ENCODE results near the gene GABRB3.

DNA sequence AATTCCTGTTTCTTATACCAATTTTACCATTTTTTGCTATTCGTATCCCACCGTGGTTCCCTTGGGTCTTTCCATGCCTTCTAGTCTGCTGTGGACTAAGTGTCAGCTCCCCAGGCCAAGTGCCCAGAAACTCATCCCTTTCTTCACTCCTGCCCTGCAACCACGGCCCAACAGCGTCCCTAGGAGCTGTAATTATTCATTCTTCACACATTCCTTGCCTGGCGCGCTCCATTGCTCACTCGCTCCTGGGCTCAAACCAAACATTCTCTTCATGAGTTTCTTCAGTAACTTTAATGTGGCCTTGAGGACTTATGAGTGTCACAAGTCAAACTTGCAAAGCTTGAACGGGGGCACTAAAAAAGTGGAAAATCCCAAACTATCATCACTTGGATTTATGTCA, 15.7 kb downstream of the GABRB3 start:
- TF ChIP-seq, protein P1, sequence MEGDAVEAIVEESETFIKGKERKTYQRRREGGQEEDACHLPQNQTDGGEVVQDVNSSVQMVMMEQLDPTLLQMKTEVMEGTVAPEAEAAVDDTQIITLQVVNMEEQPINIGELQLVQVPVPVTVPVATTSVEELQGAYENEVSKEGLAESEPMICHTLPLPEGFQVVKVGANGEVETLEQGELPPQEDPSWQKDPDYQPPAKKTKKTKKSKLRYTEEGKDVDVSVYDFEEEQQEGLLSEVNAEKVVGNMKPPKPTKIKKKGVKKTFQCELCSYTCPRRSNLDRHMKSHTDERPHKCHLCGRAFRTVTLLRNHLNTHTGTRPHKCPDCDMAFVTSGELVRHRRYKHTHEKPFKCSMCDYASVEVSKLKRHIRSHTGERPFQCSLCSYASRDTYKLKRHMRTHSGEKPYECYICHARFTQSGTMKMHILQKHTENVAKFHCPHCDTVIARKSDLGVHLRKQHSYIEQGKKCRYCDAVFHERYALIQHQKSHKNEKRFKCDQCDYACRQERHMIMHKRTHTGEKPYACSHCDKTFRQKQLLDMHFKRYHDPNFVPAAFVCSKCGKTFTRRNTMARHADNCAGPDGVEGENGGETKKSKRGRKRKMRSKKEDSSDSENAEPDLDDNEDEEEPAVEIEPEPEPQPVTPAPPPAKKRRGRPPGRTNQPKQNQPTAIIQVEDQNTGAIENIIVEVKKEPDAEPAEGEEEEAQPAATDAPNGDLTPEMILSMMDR (IDR thresholded peaks at IDR 0.05; ENCODE audit: poor library complexity): no peak
- no peak for TF ChIP-seq EZH2 (IDR thresholded peaks at IDR 0.05; ENCODE audit: borderline replicate concordance)
